Measurements from ENCODE around the gene BRD4.

DNA sequence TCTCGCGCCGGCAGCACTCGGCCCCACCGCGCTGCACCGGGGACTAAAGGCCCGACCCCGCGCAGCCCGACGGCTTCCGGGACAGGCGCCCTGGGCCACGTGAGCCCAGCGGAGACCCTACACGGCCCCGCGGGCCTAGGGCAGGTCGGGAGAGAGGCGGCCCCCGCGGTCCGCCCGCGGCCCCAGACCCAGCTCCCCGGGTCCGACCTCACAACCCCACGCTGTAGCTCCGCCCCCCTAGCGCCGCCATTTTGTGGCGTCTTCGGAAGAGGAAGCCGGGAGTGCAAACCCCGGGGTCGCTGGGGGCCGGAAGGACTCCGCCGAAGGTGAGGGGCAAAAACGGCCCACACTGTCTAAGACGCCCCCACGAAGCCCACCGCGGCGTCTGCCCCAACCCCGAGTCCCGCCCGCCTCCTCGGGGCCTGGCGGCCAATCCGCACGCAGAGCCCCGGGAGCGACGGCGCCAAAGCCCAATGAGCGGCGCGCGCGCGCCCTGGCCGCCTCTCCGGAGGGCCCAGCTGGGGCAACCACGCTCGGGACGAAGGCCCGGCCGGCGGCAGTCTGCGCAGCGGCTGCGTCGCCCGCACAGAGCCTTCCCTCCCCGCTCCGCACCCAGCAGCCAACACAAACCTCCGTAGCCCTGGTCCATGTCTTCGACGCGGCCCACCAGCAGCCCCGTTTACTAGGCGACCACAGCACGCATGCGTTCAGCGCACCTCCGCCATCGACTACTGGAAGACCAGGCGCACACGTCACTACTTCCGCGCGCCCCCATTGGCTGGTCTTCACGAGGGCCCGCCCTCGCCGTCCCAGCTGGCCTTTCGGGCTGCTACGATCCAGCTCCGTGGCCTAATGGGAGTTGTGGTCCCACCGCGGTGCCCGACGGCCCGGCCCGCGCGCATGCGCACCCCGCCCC lies 47.0 kb upstream of the BRD4 start, which contains the start of gene AKAP8:
- TF ChIP-seq POLR2AphosphoS5 (IDR thresholded peaks at IDR 0.05; ENCODE audit: borderline replicate concordance, low read depth, low read length), result peak; percentile 94
- TF ChIP-seq EZH2 (IDR thresholded peaks at IDR 0.05), result no peak
- no peak for TF ChIP-seq FOXP2 (optimal IDR thresholded peaks at IDR 0.05; ENCODE audit: control extremely low read depth, extremely low read length, insufficient read depth)
